Activated B cell treated with CpG ODN at 0.5 μM for 24 hours (primary cell): Measurements from ENCODE around the gene MDH1. TPM values are rescaled to one million over a fixed set of nuclear protein-coding genes. Genes with fewer than 3 reads are reported as not detected.

ENCODE experiments used
- ATAC-seq: fragments of 200-7000 bp; cut with Tn5 transposase; one replicate; pipeline ENCODE4 v1.10.0; 2021; ENCODE audit warnings: low read depth, mild to moderate bottlenecking, moderate library complexity
- CTCF ChIA-PET: fragments of 350-600 bp; sonication (Branson Sonifier 250); formaldehyde crosslinking; loops from one replicate; lab custom pipeline; 2021; ENCODE audit warnings: antibody characterized with exemption; lab: Charles Lee
- POLR2A ChIA-PET: fragments of 350-600 bp; sonication (Branson Sonifier 250); formaldehyde crosslinking; loops from one replicate; lab custom pipeline; 2021; ENCODE audit warnings: antibody characterized with exemption; lab: Charles Lee
- DNase-seq: peaks from one replicate; pipeline ENCODE4 v3.0.0; 2022
- H3K27ac Mint-ChIP-seq: one replicate; pipeline ENCODE4 v1.8.0; 2020; ENCODE audit warnings: mixed read lengths
- H3K27me3 Mint-ChIP-seq: one replicate; pipeline ENCODE4 v1.8.0; 2021; ENCODE audit warnings: mixed read lengths
- H3K36me3 Mint-ChIP-seq: one replicate; pipeline ENCODE4 v1.8.0; 2021; ENCODE audit warnings: low read depth, mixed read lengths
- H3K4me1 Mint-ChIP-seq: one replicate; pipeline ENCODE4 v1.8.0; 2021; ENCODE audit warnings: mixed read lengths
- H3K4me3 Mint-ChIP-seq: one replicate; pipeline ENCODE4 v1.8.0; 2020; ENCODE audit warnings: mild to moderate bottlenecking, mixed read lengths
- H3K9me3 Mint-ChIP-seq: one replicate; pipeline ENCODE4 v1.8.0; 2020; ENCODE audit warnings: mixed read lengths
- intact Hi-C: fragments of 100-400 bp; cut with micrococcal nuclease; formaldehyde crosslinking; loops from one replicate; pipeline ENCODE4 v1.15.1; 2024
- total RNA-seq: library from RNA; stranded (reverse); gene quantifications from 2 replicates; pipeline ENCODE4 v1.2.3, GENCODE V29; 2022
- TF ChIP-seq, protein P1 (sequence below): fragments of 200-600 bp; IDR thresholded peaks from one replicate; pipeline ENCODE4 v1.8.0; 2022; ENCODE audit warnings: antibody characterized with exemption, mild to moderate bottlenecking

MDH1 gene
- total RNA-seq, 1 donor from 2014 or later = 120 TPM

DNA sequence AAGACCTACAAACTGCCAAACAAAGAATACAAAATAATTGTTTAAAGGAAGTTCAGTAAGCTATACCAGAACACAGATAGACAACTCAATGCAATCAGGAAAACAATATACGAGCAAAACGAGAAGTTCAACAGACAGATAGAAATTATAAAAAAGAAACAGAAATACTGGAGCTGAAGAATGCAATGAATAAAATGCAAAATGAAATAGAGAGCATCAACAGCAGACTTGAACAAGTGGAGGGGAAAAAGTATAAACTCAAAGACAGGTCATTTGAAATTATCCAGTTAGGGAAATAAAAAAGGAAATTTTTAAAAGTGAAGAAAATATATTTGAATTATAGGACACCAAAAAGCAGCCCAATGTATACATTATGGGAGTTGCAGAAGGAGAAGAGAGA, 43.6 kb downstream of the MDH1 start:
- H3K4me3 Mint-ChIP-seq = no peak overlapping the region
- TF ChIP-seq, protein P1, sequence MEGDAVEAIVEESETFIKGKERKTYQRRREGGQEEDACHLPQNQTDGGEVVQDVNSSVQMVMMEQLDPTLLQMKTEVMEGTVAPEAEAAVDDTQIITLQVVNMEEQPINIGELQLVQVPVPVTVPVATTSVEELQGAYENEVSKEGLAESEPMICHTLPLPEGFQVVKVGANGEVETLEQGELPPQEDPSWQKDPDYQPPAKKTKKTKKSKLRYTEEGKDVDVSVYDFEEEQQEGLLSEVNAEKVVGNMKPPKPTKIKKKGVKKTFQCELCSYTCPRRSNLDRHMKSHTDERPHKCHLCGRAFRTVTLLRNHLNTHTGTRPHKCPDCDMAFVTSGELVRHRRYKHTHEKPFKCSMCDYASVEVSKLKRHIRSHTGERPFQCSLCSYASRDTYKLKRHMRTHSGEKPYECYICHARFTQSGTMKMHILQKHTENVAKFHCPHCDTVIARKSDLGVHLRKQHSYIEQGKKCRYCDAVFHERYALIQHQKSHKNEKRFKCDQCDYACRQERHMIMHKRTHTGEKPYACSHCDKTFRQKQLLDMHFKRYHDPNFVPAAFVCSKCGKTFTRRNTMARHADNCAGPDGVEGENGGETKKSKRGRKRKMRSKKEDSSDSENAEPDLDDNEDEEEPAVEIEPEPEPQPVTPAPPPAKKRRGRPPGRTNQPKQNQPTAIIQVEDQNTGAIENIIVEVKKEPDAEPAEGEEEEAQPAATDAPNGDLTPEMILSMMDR = no peak
- POLR2A ChIA-PET = no interaction called here
- CTCF ChIA-PET = no interaction called here
- DNase-seq (no peak), ATAC-seq (no peak)
- H3K4me1 Mint-ChIP-seq = no peaks in the 10 kb centered on the region
- H3K27me3 Mint-ChIP-seq = peaks cover 2% of the 10 kb centered on the region
- no peaks in the 10 kb centered on the region for H3K36me3 Mint-ChIP-seq
- no peak overlapping the region for H3K27ac Mint-ChIP-seq
- peaks cover 22% of the 10 kb centered on the region for H3K9me3 Mint-ChIP-seq
- intact Hi-C loops = no loop called here

DNA sequence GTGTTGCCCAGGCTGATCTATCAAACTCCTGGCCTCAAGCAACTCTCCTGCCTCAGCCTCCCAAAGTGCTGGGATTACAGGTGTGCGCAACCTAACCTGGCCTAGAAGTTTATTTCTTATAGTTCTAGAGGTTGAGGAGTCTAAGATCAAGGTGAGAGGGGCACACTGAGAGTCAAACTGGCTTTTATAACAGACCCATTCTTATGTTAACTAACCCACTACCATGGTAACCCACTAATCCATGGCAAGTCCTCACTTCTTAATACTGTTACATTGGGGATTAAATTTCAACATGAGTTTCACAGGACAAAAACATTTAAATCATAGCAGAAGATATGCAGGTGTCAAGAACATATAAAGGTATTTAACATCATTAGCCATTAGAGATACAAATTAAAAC, 50.6 kb downstream of the MDH1 start:
- ATAC-seq (no peak), DNase-seq (no peak)
- TF ChIP-seq, protein P1 = no peak
- POLR2A ChIA-PET = no interaction called here
- Mint-ChIP-seq H3K4me3 (no peak overlapping the region), H3K9me3 (peaks cover 9% of the 10 kb centered on the region), H3K36me3 (no peaks in the 10 kb centered on the region), H3K27me3 (no peaks in the 10 kb centered on the region), H3K4me1 (no peaks in the 10 kb centered on the region), H3K27ac (no peak overlapping the region)
- intact Hi-C loops = no loop called here
- CTCF ChIA-PET = no interaction called here

DNA sequence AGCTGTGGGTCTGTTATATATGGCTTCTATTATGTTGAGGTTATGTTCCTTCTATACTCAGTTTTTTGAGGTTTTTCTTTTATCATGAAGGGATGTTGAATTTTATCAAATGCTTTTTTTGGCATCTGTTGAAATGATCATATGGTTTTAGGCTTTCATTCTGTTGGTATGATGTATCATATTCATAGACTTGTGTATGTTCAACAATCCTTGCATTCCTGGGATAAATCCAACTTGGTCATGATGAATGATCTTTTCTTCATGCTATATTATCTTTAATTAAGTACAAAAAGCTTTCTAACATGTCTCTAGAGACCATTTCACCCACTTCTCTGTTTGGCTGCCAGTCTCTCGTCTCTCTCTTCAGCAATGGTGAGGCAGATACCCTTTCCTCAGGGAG, 54.2 kb downstream of the MDH1 start:
- POLR2A ChIA-PET = no interaction called here
- no peak overlapping the region for H3K4me3 Mint-ChIP-seq
- H3K4me1 Mint-ChIP-seq = no peaks in the 10 kb centered on the region
- TF ChIP-seq, protein P1 = no peak
- intact Hi-C loops = no loop called here
- H3K9me3 Mint-ChIP-seq = peaks cover 7% of the 10 kb centered on the region
- CTCF ChIA-PET = no interaction called here
- no peak for ATAC-seq
- H3K27ac Mint-ChIP-seq = no peak overlapping the region
- no peaks in the 10 kb centered on the region for H3K36me3 Mint-ChIP-seq
- H3K27me3 Mint-ChIP-seq = peaks cover 5% of the 10 kb centered on the region
- no peak for DNase-seq

DNA sequence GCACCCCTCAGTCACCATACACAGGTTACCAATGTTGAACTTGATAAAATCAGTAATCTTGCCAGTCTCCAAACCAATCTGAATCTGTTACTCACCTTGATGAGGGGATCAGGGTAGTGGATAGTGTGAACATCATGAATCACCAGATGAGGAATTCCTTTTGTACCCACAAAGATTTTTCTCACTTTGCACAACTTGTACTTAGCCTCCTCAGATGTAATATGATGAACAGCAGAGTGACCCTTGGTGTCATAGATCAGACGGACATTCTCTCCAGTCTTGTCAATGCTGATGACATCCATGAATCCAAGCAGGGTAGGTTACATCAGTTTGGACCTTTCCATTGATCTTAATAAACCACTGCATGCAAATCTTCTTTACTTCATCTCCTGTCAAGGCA, 54.7 kb downstream of the MDH1 start:
- POLR2A ChIA-PET = no interaction called here
- DNase-seq (no peak), ATAC-seq (no peak)
- Mint-ChIP-seq H3K27me3 (peaks cover 5% of the 10 kb centered on the region), H3K36me3 (no peaks in the 10 kb centered on the region), H3K9me3 (peaks cover 7% of the 10 kb centered on the region), H3K4me3 (no peak overlapping the region), H3K27ac (no peak overlapping the region), H3K4me1 (no peaks in the 10 kb centered on the region)
- intact Hi-C loops = no loop called here
- TF ChIP-seq, protein P1 = no peak
- CTCF ChIA-PET = no interaction called here

DNA sequence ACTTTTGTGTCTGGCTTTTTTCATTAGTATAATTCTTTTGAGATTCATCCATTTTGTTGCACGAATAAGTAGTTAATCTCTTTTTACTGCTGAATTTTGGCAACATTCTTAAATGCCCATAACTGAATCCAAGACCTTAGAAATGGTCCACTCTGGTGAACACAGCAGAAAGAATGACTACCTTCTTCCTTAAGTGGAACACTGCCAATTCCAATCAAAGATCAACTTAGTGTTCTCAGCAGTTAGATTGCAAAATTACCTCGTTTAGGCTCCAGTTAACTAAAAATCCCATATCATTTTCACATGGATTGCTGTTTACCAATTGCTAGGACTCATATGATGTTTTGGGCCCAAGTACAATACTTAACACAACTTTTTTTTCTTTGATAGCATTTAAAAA, 59.9 kb downstream of the MDH1 start:
- POLR2A ChIA-PET = no interaction called here
- Mint-ChIP-seq H3K4me3 (no peak overlapping the region), H3K9me3 (peaks cover 5% of the 10 kb centered on the region), H3K4me1 (no peaks in the 10 kb centered on the region), H3K27me3 (peaks cover 10% of the 10 kb centered on the region), H3K27ac (no peak overlapping the region), H3K36me3 (no peaks in the 10 kb centered on the region)
- ATAC-seq (no peak), DNase-seq (no peak)
- intact Hi-C loops = no loop called here
- CTCF ChIA-PET = no interaction called here
- TF ChIP-seq, protein P1 = no peak
